Mucosa of stomach (tissue), 1 donor: ENCODE measurements around the gene PFKFB3.

Source experiments
- H3K27me3 ChIP-seq: one replicate; pipeline ENCODE4 v1.7.0; 2013; ENCODE audit warnings: mild to moderate bottlenecking, low read length; ENCODE audit not compliant: control insufficient read depth, insufficient read depth
- H3K36me3 ChIP-seq: one replicate; pipeline ENCODE4 v1.7.0; 2013; ENCODE audit warnings: low read length; ENCODE audit not compliant: control insufficient read depth, insufficient read depth
- H3K4me1 ChIP-seq: one replicate; pipeline ENCODE4 v1.7.0; 2013; ENCODE audit warnings: mild to moderate bottlenecking, low read length; ENCODE audit not compliant: control insufficient read depth, insufficient read depth
- H3K4me3 ChIP-seq: one replicate; pipeline ENCODE4 v1.7.0; 2013; ENCODE audit warnings: low read length
- H3K9ac ChIP-seq: one replicate; pipeline ENCODE4 v1.7.0; 2013; ENCODE audit warnings: mild to moderate bottlenecking, low read length, moderate library complexity
- H3K9me3 ChIP-seq: one replicate; pipeline ENCODE4 v1.7.0; 2013; ENCODE audit warnings: mild to moderate bottlenecking, low read length, moderate library complexity; ENCODE audit not compliant: control insufficient read depth
- donor health status: Pancreatic carcinoma.

The PFKFB3 gene

DNA sequence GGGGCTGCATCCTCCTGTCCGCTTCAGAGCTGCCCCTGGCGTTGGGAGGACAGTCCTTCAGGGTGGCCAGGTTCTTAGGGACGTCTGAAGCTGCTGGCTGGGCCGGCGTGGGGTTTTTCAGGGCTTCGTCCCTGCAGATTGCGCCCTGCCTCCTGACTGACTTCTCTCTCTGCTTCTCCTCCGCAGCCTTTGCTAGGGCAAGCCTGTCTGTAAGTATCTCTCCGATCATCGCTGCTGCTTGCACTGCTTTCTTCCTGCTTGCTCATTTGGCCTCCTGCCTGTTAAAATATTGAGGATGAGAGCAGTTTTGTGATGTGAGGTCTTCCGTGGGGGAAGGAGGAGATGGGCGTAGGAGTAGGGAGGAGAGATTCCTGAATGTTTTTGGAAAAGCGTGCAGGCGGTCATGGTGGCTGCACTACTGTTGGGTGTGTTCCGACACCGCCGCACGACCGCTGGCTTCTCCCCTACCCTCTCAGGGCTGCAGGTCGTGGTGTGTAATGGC lies 25.3 kb downstream of the PFKFB3 start:
- H3K36me3 ChIP-seq = no peaks in the 10 kb centered on the region
- no peaks in the 10 kb centered on the region for H3K4me1 ChIP-seq
- no peak overlapping the region for H3K9ac ChIP-seq
- no peak overlapping the region for H3K4me3 ChIP-seq
- no peaks in the 10 kb centered on the region for H3K27me3 ChIP-seq
- H3K9me3 ChIP-seq = no peaks in the 10 kb centered on the region

DNA sequence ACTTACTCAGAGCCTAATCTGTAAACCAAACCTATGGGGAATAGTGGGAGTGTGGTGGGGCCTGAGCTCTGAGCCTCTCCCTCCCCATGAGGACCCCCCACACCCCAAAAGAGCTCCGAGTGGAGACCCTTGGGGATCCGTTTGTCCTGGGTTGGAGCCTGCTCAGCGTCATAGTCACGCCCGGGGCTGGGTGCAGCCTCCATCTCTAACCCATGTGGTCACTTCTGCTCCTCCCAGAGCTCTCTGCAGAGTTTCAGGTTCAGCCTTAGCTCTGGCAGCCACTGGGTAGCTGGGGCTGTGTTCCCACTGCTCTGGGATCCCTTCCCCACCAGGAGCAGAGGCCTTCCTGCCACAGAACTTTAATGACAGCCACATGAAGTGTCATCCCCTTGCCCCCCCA lies 25.9 kb downstream of the PFKFB3 start:
- Histone ChIP-seq H3K4me1 (no peaks in the 10 kb centered on the region), H3K9ac (no peak overlapping the region), H3K4me3 (no peak overlapping the region), H3K36me3 (no peaks in the 10 kb centered on the region), H3K27me3 (no peaks in the 10 kb centered on the region), H3K9me3 (no peaks in the 10 kb centered on the region)

DNA sequence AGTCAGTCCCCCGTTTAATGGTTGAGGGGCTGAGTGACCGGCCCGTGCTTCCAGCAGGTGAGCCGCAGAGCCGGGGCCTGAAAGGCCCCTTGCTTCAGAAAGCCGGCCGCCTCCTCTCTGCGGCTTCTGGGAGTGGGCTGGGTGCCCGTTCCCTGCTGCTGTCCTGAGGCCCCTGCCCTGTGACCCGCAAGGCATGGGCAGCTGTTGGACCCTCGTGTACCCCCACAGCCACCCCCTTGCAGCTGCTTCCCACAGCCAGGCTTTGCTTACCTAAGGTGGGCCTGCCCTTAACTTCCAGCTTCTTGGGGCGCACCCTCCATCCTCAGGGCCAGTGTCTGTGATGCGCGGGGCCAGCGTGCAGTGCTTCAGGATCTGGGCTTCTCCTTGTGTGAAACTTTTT lies 26.6 kb downstream of the PFKFB3 start:
- Histone ChIP-seq H3K9ac (no peak overlapping the region), H3K27me3 (no peaks in the 10 kb centered on the region), H3K4me3 (no peak overlapping the region), H3K9me3 (no peaks in the 10 kb centered on the region), H3K4me1 (no peaks in the 10 kb centered on the region), H3K36me3 (no peaks in the 10 kb centered on the region)

DNA sequence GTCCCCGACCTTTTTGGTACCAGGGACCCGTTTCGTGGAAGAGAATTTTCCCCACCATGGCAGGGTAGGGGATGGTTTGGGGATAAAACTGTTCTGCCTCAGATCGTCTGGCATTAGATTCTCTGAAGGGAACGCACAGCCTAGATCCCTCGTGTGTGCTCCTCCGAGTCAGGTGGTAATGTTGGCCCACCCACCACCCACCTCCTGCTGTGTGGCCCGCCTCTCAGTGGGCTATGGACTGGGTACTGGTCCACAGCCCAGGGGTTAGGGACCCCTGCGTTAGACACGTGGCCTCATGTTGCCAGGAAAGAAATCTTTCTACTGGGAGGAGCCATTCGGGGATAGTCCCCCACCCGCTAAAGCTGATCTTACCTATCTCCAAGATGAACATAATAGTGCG lies 27.0 kb downstream of the PFKFB3 start:
- H3K9ac ChIP-seq = no peak overlapping the region
- no peaks in the 10 kb centered on the region for H3K36me3 ChIP-seq

DNA sequence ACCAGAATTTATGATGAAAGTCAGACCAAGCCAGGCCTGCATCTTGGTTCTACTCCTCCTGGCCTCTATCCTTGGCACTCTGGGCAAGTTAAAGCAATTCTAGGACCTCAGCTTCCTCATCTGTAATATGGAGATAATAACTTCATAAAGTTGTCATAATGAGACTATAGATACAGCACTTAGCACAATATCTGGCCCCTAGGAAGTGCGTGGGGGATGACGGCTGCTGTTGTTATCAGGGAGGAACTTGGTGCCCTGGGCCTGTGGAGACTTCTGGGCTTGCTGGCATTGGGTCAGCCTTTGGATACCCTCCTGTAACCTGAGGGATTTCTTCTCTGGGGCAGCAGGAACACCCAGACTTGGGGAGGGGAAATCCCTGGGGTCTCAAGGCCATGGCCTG lies 27.6 kb downstream of the PFKFB3 start:
- H3K36me3 ChIP-seq = no peaks in the 10 kb centered on the region
- H3K27me3 ChIP-seq = no peaks in the 10 kb centered on the region
- no peaks in the 10 kb centered on the region for H3K9me3 ChIP-seq
- H3K4me1 ChIP-seq = no peaks in the 10 kb centered on the region
- H3K9ac ChIP-seq = no peak overlapping the region
- H3K4me3 ChIP-seq = no peak overlapping the region

More for the DNA sequence above, 27.0 kb downstream of the PFKFB3 start:
- no peaks in the 10 kb centered on the region for H3K4me1 ChIP-seq
- no peak overlapping the region for H3K4me3 ChIP-seq
- H3K27me3 ChIP-seq = no peaks in the 10 kb centered on the region
- no peaks in the 10 kb centered on the region for H3K9me3 ChIP-seq

DNA sequence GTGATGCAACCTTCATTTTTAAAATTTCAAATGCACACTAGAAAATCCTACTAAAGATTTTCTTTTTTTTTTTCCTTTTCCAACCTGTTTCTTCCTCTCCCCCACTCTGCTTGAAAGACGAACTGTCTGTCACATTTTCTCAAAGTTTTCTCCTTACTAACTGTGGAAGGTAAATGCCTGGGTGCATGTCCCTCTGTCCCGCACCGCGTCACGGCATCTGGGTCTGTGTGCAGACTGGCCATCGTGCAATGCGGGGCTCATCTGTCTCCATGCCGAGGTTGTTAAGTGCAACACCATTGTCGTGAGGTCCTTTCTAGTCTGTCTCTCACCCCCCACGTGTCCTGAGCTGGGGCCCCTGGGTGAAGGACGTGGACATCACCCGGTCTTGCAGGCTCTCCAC lies 28.4 kb downstream of the PFKFB3 start:
- Histone ChIP-seq H3K27me3 (no peaks in the 10 kb centered on the region), H3K4me3 (no peak overlapping the region), H3K9me3 (no peaks in the 10 kb centered on the region), H3K4me1 (no peaks in the 10 kb centered on the region), H3K9ac (no peak overlapping the region), H3K36me3 (no peaks in the 10 kb centered on the region)

DNA sequence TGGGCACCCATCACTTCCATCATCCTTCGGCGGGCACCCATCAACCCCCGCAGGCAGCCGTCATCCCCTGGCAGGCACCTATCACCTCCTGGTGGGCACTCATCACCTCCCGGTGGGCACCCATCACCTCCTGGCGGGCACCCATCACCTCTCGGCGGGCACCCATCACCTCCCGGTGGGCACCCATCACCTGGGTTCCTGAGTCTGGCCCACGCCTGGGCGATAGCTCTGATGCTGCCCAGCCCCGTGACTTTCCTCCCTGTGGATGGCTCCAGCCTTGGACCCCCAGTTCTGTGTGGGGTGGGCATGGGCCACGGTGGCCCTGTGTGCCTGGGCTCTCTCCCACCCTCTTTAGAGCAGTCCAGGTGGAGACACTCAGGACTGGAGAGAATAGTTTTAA lies 29.0 kb downstream of the PFKFB3 start:
- Histone ChIP-seq H3K9ac (no peak overlapping the region), H3K9me3 (no peaks in the 10 kb centered on the region), H3K4me3 (no peak overlapping the region), H3K27me3 (no peaks in the 10 kb centered on the region), H3K36me3 (no peaks in the 10 kb centered on the region), H3K4me1 (no peaks in the 10 kb centered on the region)

DNA sequence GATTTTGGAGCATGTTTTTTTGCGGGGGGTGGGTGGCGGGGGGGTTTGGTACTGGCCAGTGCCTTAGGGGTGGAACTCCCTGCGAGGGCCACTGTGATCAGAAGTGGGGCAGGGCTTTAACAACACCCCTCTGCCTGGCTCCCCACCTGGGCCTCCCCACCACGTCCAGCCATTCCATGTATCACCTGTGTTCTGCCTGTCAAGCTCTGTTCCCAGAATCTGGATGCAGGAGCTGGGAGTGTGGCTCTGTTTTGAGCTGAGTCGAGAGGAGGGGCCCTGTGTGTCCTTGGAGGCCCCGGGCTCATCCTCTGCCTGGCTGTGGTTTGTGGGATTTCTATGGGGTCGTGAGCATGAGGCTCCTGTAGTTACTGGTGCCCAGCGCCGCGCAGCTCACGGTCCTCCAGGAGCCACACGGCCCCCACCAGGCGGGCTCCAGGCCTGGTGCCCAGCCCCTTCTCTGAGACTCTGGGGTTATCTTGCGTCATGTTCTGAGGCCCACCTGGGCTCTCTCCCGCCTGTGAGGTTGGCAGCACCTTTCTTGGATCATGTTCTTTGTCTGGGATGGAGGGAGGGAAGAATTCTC lies 29.6 kb downstream of the PFKFB3 start:
- Histone ChIP-seq H3K9me3 (no peaks in the 10 kb centered on the region), H3K9ac (no peak overlapping the region), H3K4me1 (no peaks in the 10 kb centered on the region), H3K4me3 (no peak overlapping the region), H3K36me3 (no peaks in the 10 kb centered on the region), H3K27me3 (no peaks in the 10 kb centered on the region)

DNA sequence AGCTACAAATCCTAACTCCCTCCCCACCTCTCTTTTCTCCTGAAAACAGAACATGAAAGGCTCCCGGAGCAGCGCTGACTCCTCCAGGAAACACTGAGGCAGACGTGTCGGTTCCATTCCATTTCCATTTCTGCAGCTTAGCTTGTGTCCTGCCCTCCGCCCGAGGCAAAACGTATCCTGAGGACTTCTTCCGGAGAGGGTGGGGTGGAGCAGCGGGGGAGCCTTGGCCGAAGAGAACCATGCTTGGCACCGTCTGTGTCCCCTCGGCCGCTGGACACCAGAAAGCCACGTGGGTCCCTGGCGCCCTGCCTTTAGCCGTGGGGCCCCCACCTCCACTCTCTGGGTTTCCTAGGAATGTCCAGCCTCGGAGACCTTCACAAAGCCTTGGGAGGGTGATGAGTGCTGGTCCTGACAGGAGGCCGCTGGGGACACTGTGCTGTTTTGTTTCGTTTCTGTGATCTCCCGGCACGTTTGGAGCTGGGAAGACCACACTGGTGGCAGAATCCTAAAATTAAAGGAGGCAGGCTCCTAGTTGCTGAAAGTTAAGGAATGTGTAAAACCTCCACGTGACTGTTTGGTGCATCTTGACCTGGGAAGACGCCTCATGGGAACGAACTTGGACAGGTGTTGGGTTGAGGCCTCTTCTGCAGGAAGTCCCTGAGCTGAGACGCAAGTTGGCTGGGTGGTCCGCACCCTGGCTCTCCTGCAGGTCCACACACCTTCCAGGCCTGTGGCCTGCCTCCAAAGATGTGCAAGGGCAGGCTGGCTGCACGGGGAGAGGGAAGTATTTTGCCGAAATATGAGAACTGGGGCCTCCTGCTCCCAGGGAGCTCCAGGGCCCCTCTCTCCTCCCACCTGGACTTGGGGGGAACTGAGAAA lies 30.4 kb downstream of the PFKFB3 start:
- H3K4me1 ChIP-seq = no peaks in the 10 kb centered on the region
- no peaks in the 10 kb centered on the region for H3K36me3 ChIP-seq

DNA sequence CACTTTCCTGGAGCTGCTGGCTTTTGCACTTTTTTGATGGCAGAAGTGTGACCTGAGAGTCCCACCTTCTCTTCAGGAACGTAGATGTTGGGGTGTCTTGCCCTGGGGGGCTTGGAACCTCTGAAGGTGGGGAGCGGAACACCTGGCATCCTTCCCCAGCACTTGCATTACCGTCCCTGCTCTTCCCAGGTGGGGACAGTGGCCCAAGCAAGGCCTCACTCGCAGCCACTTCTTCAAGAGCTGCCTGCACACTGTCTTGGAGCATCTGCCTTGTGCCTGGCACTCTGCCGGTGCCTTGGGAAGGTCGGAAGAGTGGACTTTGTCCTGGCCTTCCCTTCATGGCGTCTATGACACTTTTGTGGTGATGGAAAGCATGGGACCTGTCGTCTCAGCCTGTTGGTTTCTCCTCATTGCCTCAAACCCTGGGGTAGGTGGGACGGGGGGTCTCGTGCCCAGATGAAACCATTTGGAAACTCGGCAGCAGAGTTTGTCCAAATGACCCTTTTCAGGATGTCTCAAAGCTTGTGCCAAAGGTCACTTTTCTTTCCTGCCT lies 31.1 kb downstream of the PFKFB3 start:
- Histone ChIP-seq H3K4me1 (no peaks in the 10 kb centered on the region), H3K9me3 (no peaks in the 10 kb centered on the region), H3K27me3 (no peaks in the 10 kb centered on the region), H3K4me3 (no peak overlapping the region), H3K36me3 (no peaks in the 10 kb centered on the region), H3K9ac (no peak overlapping the region)

More for the DNA sequence above, 30.4 kb downstream of the PFKFB3 start:
- no peaks in the 10 kb centered on the region for H3K27me3 ChIP-seq
- no peaks in the 10 kb centered on the region for H3K9me3 ChIP-seq
- no peak overlapping the region for H3K4me3 ChIP-seq
- H3K9ac ChIP-seq = no peak overlapping the region

DNA sequence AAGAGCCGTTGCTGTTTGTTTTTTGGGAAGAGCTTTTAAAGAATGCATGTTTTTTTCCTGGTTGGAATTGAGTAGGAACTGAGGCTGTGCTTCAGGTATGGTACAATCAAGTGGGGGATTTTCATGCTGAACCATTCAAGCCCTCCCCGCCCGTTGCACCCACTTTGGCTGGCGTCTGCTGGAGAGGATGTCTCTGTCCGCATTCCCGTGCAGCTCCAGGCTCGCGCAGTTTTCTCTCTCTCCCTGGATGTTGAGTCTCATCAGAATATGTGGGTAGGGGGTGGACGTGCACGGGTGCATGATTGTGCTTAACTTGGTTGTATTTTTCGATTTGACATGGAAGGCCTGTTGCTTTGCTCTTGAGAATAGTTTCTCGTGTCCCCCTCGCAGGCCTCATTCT lies 31.6 kb downstream of the PFKFB3 start:
- Histone ChIP-seq H3K36me3 (no peaks in the 10 kb centered on the region), H3K27me3 (no peaks in the 10 kb centered on the region), H3K4me3 (no peak overlapping the region), H3K9me3 (no peaks in the 10 kb centered on the region), H3K4me1 (peaks cover 4% of the 10 kb centered on the region), H3K9ac (no peak overlapping the region)
